ENCODE results near the gene EGFL7. TPM values are rescaled to one million over a fixed set of nuclear protein-coding genes. Genes with fewer than 3 reads are reported as not detected.

EGFL7 gene
- total RNA-seq, 1 experiment from 2014 or later: 31.8 TPM

GRCh38 chr9:136643596-136644342 is 18.9 kb upstream of the EGFL7 start:
- no peak for DNase-seq (ENCODE audit: low read depth)

- DNase-seq (ENCODE audit: low read depth): no peak
Measured at GRCh38 chr9:136644343-136644592, 18.4 kb upstream of the EGFL7 start.

- DNase-seq (ENCODE audit: low read depth): peak; percentile 44
Measured at GRCh38 chr9:136644593-136645351, 17.9 kb upstream of the EGFL7 start.

- no peak for DNase-seq (ENCODE audit: low read depth)
Measured at GRCh38 chr9:136645352-136645902, 17.3 kb upstream of the EGFL7 start.

- no peak for DNase-seq (ENCODE audit: low read depth)
Measured at GRCh38 chr9:136645903-136646754, 16.6 kb upstream of the EGFL7 start.

GRCh38 chr9:136646827-136647711 is 15.6 kb upstream of the EGFL7 start:
- DNase-seq (ENCODE audit: low read depth): no peak

GRCh38 chr9:136648751-136649150 is 14.0 kb upstream of the EGFL7 start:
- DNase-seq (ENCODE audit: low read depth): no peak

- DNase-seq (ENCODE audit: low read depth): no peak
Measured at GRCh38 chr9:136650021-136650420, 12.7 kb upstream of the EGFL7 start.

GRCh38 chr9:136650648-136651047 is 12.1 kb upstream of the EGFL7 start:
- DNase-seq (ENCODE audit: low read depth): no peak

GRCh38 chr9:136651860-136652259 is 10.9 kb upstream of the EGFL7 start:
- DNase-seq (ENCODE audit: low read depth): no peak

GRCh38 chr9:136653323-136654079 is 9.2 kb upstream of the EGFL7 start:
- no peak for DNase-seq (ENCODE audit: low read depth)

- no peak for DNase-seq (ENCODE audit: low read depth)
Measured at GRCh38 chr9:136654820-136655535, 7.7 kb upstream of the EGFL7 start.

GRCh38 chr9:136655536-136656182 is 7.1 kb upstream of the EGFL7 start:
- DNase-seq (ENCODE audit: low read depth): no peak

- DNase-seq (ENCODE audit: low read depth): no peak
Measured at GRCh38 chr9:136656183-136656738, 6.5 kb upstream of the EGFL7 start.

GRCh38 chr9:136656795-136657611 is 5.7 kb upstream of the EGFL7 start:
- DNase-seq (ENCODE audit: low read depth): no peak

GRCh38 chr9:136657974-136658848 is 4.5 kb upstream of the EGFL7 start:
- no peak for DNase-seq (ENCODE audit: low read depth)

Data from HT1080 (cell line).